GM21737 (cell line): Measurements from ENCODE around the gene FOLR2.

Source experiments
- ATAC-seq: cut with Tn5 transposase; IDR thresholded peaks from one replicate; pipeline ENCODE4 v1.9.1; 2021; ENCODE audit warnings: mild to moderate bottlenecking, moderate library complexity; ENCODE audit not compliant: unreplicated experiment

FOLR2 gene

DNA sequence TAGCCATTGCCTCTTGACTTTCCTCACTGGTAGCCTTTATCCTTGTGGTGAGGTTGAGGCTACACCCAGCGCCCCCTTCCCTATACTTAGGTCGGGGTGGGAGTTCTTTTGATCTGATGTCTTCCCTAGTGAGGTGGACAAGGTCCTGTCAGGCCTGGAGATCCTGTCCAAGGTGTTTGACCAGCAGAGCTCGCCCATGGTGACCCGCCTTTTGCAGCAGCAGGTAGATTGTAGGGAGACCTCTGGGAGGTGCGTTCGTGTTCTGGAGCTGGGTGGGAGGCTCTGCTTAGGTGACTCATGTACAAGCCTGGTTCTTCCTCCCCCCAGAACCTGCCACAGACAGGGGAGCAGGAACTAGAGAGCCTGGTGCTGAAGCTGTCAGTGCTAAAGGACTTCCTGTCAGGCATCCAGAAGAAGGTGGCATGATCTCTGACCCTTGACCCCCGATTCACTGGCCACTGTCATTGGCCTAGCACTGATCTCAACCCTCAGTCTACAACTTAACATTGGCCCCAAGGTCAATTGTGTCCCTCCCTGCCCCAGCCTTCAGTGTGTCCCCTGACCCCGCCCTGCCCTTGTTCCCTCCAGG lies 12.8 kb downstream of the FOLR2 start:
- ATAC-seq, result no peak

DNA sequence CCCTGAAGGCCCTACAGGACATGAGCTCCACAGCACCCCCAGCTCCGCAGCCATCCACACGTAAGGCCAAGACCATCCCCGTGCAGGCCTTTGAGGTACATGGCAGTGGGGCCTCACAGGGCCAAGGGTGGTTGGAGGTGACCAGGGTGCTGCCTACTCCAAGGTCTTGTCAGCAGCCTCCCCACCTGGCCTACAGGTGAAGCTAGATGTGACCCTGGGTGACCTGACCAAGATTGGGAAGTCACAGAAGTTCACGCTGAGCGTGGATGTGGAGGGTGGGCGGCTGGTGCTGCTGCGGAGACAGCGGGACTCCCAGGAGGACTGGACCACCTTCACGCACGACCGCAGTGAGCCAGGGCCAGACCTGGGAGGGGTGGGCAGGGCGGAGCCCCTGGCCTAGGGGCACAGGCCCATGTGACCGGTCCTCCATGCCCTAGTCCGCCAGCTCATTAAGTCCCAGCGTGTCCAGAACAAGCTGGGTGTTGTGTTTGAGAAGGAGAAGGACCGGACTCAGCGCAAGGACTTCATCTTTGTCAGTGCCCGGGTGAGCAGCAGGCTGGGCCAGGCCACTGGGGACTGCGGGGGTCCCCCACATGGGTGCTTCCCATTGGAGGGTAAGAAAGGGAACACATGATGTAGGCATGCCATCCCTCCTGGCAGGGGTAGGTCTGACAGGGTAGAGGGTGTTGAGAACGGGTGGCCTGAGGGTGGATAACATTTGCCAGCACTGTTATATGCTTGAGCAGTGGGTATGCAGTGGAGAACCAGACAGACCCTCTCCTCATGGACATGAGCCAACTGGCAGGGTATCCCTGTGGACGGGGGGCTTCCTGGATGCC lies 13.6 kb downstream of the FOLR2 start:
- ATAC-seq, result no peak

DNA sequence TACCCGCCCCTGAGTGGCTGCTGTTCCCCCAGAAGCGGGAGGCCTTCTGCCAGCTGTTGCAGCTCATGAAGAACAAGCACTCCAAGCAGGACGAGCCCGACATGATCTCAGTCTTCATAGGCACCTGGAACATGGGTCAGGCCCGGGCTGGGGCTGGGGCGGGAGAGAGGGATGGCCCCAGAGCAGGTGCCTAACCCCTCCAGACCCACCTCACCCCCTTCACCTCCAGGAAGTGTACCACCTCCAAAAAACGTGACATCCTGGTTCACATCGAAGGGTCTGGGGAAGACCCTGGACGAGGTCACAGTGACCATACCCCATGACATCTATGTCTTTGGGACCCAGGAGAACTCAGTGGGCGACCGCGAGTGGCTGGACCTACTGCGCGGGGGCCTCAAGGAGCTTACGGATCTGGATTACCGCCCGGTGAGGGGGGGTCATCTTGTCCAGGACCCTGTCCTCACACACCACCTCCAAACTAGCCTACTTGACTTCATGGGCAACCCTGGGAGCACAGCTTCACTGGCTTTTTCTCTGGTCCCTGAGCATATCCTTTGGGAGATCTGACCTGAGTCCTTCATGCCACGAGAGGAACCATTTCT lies 14.3 kb downstream of the FOLR2 start:
- ATAC-seq, result no peak

- ATAC-seq, result no peak
Observed at GRCh38 chr11:72231396-72232259, 15.0 kb downstream of the FOLR2 start.

DNA sequence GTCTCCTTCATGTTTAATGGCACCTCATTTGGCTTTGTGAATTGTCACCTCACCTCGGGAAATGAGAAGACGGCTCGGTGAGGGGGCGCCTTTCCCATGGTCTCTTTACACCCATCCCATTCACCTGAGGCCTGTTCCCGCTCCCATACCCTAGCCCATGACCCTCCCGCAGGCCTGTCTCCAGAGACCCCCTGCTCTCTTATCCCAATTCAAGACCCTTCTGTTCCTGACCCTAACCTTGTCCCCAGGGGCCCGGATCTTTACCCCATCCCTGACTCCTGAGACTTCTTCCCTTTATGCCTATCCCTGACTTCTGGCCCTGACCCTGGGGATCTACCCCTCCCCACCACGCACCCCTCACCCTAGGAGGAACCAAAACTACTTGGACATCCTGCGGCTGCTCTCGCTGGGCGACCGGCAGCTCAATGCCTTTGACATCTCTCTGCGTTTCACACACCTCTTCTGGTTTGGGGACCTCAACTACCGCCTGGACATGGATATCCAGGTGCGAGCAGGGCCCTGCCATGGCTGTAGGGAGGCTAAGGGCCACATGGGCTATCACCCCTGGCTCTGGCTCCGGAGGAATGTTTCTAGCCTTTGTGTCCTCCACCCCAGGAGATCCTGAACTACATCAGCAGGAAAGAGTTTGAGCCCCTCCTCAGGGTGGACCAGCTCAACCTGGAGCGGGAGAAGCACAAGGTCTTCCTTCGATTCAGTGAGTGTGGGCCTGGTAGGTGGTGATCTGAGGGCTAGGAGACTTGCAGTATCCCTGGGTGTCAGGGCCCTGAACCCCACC lies 15.9 kb downstream of the FOLR2 start:
- ATAC-seq, result no peak

DNA sequence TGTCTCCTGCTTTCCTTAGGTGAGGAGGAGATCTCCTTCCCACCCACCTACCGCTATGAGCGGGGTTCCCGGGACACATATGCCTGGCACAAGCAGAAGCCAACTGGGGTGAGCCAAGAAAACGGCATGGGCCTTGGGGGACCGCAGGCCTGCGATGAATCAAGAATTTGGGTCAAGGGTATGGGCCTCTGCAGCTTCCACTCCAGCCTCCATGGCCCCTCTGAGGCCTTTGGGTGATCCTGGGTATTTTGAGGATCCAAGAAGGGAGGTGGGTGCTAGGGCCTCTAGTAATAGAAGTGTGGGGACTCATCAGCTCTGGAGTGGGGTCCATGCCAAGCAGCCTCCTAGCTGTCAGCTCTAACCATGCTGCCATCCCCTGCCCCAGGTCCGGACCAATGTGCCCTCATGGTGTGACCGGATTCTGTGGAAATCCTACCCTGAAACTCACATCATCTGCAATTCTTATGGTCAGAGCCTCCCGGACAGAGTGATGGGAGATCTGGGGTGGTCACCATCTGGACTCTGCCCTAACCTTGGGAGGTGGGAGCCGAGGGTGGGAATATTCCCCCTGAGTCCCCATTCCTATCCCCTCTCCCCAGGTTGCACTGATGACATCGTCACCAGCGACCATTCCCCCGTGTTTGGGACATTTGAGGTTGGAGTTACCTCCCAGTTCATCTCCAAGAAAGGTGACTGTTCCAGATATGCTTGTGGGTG lies 16.6 kb downstream of the FOLR2 start:
- no peak for ATAC-seq

GRCh38 chr11:72233773-72234513 lies 17.3 kb downstream of the FOLR2 start:
- ATAC-seq, result no peak

DNA sequence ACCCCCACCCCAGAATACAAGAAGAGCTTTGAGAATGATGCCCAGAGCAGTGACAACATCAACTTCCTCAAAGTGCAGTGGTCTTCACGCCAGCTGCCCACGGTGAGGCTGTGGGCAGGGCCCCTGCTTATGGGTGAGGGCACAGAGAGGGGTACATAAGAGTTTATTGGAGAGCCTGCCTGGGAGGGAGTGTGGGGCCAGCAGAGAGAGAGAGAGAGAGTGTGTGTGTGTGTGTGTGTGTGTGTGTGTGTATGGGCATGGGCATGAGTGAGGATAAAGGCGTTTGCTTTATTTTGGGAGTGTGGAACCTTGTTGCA lies 17.9 kb downstream of the FOLR2 start:
- no peak for ATAC-seq

- no peak for ATAC-seq
Observed at GRCh38 chr11:72234920-72235319, 18.3 kb downstream of the FOLR2 start.

- ATAC-seq, result no peak
Observed at GRCh38 chr11:72235351-72236057, 18.9 kb downstream of the FOLR2 start.

DNA sequence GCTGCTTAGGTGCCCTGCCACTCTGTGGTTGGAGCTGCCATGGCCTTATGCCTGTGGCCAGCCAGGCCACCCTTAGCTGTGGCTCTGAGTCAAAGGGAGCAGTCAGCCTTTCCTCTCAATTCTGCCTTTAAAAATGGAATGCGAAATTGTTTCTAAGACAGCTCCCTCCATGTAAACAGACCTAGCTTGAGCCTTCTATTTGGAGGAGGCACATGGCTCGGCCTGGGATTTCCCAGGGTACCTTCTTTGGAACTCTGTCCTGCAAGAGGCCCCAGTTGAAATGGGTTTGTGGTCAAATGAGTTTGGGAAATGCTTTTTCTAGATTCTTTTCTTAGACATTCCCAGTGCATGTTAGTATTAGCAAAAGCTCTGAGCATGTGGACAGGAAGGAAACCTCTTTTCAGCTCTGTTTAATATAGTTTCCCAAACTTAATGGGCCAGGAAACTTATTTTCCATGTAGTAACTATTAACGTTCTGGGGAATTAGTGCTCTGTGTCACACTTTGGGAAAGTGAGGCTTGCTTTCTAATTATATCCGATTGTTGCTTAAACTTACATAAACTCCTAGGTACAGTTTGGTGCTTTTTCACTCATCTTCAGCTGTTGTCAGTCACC lies 19.6 kb downstream of the FOLR2 start:
- ATAC-seq, result no peak

GRCh38 chr11:72236774-72237111 lies 20.1 kb downstream of the FOLR2 start:
- ATAC-seq, result no peak

DNA sequence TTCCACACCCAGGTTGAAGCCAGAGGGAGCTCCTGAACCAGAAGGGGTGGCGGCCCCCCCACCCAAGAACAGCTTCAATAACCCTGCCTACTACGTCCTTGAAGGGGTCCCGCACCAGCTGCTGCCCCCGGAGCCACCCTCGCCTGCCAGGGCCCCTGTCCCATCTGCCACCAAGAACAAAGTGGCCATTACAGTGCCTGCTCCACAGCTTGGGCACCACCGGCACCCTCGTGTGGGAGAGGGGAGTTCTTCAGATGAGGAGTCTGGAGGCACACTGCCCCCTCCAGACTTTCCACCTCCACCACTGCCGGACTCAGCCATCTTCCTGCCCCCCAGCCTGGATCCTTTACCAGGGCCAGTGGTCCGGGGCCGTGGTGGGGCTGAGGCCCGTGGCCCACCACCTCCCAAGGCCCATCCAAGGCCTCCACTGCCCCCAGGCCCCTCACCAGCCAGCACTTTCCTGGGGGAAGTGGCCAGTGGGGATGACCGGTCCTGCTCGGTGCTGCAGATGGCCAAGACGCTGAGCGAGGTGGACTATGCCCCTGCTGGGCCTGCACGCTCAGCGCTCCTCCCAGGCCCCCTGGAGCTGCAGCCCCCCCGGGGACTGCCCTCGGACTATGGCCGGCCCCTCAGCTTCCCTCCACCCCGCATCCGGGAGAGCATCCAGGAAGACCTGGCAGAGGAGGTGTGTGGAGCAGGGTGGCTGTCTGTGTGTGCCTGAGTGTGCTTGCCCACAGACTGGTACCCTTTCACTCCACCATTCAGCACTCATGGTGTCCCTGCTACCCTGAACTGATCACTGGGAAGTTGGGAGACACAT lies 20.7 kb downstream of the FOLR2 start:
- no peak for ATAC-seq

DNA sequence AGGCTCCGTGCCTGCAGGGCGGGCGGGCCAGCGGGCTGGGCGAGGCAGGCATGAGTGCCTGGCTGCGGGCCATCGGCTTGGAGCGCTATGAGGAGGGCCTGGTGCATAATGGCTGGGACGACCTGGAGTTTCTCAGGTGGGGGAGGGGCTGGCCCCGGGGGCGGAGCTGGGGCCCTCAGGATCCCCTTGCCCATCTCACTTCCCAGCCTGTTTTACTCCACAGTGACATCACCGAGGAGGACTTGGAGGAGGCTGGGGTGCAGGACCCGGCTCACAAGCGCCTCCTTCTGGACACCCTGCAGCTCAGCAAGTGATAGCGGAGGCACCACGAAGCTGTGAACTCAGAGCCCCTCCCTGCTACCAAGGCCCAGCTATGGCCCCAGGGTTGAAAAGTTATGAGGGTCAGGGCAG lies 21.5 kb downstream of the FOLR2 start:
- ATAC-seq, result no peak

DNA sequence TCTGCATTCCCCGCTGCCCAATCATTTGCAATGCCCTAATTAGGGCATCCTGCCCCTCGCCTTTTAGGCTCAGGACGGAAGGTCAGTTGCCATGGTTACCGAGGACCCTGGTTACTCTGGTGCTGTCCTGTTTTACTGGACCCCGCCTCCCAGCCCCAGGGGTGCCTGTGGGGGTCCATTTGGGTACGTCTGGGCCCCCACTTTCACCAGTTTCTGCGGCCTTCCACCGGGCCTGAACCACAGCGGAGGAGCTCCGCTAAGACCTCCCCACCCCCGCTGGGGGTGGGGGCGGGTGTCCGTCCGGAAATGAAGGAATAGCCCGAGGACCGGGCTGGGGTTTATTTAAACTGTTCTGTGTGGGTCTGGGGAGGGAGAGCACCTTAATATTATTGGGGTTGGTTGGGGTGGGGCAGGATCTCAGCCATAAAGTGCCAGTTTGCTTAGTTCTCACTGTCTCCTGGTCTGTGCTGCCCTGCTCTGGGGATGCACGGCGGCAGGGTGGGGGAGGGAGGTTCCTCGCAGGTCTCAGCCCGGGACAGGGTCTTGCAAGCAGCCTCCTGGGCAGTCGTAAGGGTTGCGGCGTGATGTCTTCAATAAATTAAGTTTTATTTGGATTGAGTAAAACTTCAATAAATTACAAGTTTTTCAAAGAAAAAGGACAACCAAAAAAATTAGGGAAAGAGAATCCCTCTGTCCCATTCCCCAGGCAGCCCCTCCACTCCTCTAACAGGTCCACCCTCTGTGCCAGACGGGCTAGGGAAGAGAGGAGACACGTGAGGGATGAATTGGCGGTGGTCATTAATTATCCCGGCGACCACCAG lies 22.1 kb downstream of the FOLR2 start:
- ATAC-seq, result no peak

DNA sequence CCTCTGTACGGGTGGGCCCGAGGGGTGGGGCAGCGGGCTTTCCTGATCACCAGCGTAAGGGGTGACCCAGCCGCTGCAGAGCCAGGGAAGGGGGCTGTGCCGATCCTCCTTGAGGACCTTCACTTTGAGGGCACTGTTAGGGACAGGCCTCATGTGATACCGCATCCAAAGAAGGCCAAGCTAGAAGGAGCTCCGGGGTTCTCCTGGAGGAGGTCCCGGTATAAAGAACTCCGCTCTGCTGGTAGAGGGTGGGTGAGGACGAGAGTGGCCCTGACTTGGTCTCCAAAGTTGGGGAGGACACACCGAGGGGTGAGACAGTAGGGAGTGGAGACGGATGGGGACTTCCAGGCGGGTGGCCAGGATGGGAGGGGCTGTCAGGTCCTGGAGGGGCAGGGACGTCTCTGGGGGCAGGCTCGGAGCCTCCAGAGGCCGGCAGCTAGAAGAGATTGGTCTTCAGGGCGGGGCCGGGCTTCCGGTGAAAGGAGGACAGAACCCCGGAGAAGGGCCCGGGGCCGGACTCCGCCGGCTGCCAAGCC lies 22.8 kb downstream of the FOLR2 start:
- ATAC-seq, result no peak
